HG02970 (cell line): ENCODE data around the gene UGT1A6.
"Not testable (repeated sequence)": the region's sequence is repeated elsewhere in the genome, so short reads cannot be mapped to it uniquely, and the experiment has no call there.

ENCODE experiments used
- ATAC-seq: cut with Tn5 transposase; IDR thresholded peaks from one replicate; pipeline ENCODE4 v1.9.1; 2021; ENCODE audit warnings: mild to moderate bottlenecking, moderate library complexity, moderate number of reproducible peaks; ENCODE audit not compliant: unreplicated experiment, low FRiP score

UGT1A6 gene

GRCh38 chr2:233684640-233685039, 8.1 kb upstream of the UGT1A6 start:
- no peak for ATAC-seq

DNA sequence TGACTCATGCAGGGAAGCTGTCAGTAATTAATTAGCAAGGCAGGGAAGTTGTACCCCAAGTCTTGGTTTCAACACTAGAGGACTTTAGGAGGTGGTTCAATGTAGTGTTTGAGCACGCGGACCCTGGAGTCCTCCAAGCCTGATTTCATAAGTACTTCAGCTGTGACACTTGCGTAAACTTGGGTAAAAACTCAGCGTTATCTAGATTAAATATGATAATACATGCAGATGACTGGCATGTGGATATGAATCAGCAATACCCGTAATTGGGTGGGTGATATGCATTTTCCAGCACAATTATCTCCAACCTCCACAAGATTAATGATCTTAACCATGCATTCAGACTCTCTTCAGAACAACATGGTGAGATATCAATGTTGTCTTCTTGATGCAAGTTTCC, 5.8 kb upstream of the UGT1A6 start:
- ATAC-seq, result no peak

- no peak for ATAC-seq
Observed at GRCh38 chr2:233688341-233688740, 4.3 kb upstream of the UGT1A6 start.

DNA sequence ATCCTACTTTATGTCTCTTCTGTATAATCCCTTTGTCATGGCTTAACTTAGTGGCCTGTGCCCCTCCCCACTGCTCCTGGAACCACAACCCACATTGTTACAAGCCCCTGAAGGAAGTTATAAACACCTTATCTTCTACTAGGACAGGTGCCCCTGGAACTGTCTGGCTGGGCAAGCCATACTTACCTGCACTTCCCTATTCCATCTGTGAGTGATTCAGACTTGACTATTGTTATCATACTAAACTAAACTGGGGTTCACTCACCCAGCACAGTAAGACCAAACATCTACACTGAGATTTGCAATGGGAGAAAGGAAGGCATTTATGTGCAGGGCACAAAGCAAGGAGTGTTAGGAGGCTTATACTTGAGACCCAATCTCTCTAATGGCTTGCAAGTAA, 3.7 kb upstream of the UGT1A6 start:
- no peak for ATAC-seq

DNA sequence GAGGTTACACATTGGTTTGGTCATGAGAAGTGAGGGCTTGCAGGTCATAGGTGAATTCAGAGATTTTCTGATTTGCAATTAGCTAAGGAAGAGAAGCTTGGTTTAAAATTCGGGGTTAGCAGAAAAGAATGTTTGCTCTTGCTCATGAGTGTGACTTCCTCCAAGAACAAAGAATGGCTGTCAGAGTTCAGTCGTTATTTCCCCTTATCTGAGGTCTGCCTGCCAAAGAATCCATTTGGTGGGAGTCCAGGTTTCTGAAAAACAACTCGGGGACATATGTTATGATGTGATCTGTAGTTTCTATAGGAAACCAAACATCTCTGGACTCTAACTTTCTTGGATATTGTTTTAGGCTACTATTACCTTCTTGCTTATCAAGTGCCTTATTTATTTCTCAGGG, 3.2 kb upstream of the UGT1A6 start:
- ATAC-seq, result no peak

- no peak for ATAC-seq
Observed at GRCh38 chr2:233690444-233690843, 2.2 kb upstream of the UGT1A6 start.

DNA sequence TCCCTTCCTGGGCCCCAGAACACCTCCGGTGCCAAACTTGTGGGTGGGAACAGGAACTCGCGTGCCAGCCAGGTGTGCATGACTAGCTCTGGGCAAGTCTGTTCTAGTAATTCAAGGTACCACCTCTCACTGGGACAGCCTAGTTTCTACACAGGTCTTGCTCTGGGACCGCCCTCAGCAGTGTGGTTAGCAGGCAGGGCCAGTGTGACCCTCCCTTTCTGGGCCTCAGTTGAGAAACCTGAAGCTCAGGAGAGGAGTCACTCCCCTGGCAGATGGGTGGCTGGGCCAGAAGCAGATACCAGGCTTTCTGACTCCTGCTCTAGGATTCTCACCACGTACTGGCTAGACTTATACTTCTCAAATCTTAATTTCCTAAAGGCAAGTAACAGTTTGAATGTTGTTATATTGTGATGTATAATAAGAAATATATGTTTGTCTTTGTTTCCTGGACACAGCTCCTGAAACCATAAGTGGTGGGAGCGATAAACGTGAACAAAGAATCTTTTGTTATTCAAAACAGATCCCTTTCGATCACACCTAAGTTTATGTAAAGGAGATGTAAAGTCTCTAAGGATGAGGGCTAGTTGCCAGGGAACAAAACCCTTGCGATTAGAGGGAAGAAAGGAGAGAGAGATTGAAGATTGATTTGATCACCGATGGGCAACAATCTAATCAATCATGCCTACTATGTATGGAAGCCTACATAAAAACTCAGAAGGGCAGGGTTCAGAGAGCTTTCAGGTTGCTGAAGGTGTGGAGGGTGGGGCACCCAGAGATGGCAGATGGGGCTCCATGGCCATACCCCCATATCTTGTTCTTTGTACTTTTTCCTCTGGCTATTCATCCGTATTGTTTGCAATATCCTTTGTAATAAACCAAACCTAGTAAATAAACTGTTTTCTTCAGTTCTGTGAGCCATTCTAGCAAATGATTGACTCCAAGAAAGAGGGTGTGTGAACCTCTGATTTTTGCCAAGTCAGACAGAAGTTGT, 952 bp upstream of the UGT1A6 start:
- ATAC-seq, result no peak

DNA sequence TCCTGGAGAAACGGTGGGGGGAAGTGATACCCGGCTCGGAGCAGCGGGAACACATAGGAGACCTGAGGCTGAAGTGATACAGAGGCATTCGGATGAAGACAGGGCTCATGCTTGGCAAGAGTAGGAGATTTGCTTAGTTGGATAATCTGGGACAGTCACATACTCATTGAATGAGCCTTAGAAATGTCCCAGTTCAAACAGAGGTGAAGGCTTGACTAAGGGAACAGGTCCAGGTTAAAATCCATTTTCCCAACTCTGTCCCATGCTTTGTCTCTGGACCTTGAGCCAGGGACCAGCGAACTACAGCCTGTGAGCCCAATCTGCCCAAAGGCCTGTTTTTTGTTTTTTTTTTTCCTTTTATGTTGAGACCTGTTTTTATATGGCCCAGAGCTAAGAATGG, 1.3 kb downstream of the UGT1A6 start:
- no peak for ATAC-seq

DNA sequence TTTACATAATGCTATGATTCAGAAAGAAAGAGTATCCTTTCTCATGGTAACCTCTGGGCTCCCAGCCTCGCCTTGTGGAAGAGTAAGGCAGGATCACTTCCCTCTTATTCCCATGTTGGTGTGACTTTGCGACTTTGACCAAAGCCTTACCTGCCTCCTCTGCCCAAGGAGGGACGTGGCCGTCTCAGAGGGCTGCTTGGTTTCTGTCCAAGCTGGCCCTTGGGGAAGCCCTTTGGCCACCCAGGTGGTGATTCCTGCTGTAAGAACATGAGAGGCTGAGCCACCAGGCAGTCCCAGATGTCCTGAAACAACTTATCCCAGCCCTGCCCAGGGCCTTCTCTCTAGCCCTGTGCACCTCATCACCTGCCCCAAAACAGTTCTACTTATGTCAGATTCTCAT, 6.0 kb downstream of the UGT1A6 start:
- ATAC-seq, result no peak

- ATAC-seq, result no peak
Observed at GRCh38 chr2:233699424-233700027, 6.8 kb downstream of the UGT1A6 start.

DNA sequence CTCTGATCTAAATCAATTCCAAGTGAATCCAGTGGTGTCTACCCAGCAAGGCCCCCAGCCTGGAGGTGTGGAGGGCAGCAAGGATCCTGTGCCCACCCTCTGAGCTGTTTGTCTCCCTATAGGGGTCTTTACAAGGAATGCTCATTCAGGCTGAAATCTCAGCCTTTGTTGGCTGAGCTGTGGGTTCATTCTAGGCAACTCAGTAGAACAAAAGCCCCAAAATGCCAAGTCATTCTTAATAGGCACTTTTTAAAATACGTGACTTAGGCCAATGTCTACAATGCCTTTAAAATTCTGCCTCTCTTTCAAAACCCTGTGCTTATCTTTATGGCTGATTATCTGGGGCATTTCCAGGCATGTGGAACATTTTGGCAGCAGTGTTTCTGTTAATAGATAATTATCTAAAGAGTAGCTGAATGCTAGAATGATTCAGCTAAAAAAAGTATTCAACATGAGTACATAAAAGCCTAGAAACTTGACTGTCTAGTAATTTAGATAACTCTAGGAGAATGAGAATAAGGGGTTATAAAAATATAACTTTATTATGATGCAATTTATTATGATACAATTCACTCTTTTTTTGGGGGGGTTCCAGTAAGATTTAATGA, 7.4 kb downstream of the UGT1A6 start:
- no peak for ATAC-seq

GRCh38 chr2:233700842-233701241, 8.2 kb downstream of the UGT1A6 start:
- not testable (repeated sequence) for ATAC-seq

DNA sequence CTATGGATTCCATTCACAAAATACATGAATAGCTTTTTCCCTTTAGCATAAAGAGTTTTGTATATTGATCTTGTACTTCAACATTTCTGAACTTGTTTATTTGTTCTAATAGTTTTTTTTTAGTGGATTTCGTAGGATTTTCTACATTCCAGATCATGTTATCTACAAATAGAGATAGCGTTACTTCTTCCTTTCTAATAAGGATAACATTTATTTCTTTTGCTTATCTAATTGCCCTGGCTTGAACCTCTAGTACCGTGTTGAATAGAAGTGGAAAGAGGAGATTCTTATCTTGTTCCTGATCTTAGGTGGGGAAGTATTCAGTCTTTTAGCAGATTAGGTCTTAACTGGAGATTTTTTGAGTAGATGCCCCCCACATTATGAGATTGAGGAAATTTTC, 9.5 kb downstream of the UGT1A6 start:
- ATAC-seq, result no peak

DNA sequence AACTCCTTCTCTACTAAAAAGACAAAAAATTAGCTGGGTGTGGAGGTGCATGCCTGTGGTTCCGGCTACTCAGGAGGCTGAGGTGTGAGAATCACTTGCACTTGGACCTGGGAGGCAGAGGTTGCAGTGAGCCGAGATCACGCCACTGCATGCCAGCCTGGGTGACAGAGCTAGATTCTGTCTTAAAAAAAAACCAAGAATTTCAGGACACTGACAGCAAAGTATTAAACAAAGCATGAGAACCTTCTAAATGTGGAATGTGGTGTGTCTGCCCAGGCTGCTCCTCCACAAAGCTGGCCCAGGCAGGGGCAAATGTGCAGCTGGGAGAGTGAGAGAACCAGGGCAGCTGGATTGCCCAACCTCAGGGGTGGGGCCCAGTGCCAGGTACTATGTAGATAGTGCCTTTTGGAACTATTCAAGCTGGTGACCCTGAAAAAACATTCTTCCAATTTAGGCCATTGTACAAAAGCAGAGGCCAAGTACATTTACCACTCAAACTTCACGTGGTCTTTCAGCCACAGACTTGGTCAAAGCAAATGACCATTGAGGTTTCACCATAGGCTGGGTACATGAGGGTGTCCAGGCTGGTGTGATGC, 13.3 kb downstream of the UGT1A6 start:
- no peak for ATAC-seq

DNA sequence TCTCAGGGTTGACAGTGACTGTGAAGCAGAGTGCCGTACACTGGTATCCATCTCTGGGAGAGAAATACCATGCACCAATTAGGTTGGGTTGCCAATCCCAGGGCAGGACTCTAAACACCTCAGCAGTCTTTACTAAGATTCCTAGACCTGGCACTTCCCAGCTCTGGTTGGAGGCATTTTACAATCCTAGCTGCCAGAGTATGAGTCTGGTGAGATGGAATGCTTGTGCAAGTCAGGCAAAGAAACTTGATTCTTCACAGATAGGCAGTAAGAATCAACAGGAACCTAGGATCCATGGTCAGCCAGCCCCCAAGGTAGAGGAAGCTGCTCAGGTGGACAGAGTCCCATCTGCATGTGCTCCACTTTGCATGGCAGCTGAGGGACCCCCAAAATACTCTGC, 14.0 kb downstream of the UGT1A6 start:
- ATAC-seq, result no peak

DNA sequence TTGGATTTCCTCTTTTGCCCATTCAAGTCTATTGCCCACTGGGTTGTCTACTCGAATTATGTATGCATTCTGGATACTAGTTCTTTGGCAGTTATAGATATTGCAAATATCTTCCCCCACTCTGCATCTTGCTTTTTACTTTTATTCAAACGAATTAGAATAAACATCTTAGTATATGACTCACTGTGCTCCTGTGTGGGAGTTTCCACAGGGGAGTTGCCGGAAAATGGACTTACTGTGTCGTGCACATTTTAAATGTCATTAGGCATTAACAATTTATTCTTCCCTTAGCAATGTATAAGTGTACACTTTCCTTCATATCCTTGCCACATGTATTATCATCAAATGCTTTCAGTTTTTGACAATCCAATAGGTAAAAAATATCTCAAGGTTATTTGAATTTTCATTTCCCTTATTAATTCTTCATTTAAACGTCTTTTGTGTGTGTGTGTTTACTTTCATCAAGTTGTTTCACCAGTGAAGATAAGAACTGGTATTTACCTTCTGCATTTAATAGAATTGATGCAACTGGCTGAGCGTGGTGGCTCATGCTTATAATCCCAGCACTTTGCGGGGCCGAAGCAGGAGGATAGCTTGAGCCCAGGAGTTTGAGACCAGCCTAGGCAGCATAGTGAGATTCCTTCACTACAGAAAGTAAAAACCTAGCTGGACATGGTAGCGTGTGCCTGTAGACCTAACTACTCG, 15.4 kb downstream of the UGT1A6 start:
- no peak for ATAC-seq

GRCh38 chr2:233708942-233709341, 16.3 kb downstream of the UGT1A6 start:
- no peak for ATAC-seq

- ATAC-seq, result no peak
Observed at GRCh38 chr2:233711312-233712008, 18.8 kb downstream of the UGT1A6 start.

- no peak for ATAC-seq
Observed at GRCh38 chr2:233712611-233713261, 20.0 kb downstream of the UGT1A6 start, which contains the start of gene UGT1A5. Gene UGT1A5, plus strand, starts transcription at chr2:233712907. Its CDS starts 85 bp downstream, at chr2:233712992.
